ENCODE results near the gene GCNA. TPM values are rescaled to one million over a fixed set of nuclear protein-coding genes. Genes with fewer than 3 reads are reported as not detected.

The GCNA gene
- total and polyA plus RNA-seq, 12 donors: 0.53 to 2.7 (median 1.4) TPM

GRCh38 chrX:71537743-71538142 is 40.5 kb upstream of the GCNA start:
- WGBS, 2 donors: 66 to 74% methylated on average over 9 of the region's 9 CpGs
- no peak for ATAC-seq
- Histone ChIP-seq H3K36me3 (peaks cover 0 to 38% (median 4%) of the 10 kb centered on the region in 9 donors), H3K4me3 (no peak overlapping the region), H3K27me3 (peaks cover 0 to 7% (median 0%) of the 10 kb centered on the region in 7 donors), H3K27ac (no peak overlapping the region), H3K9me3 (peaks cover 0 to 7% (median 0%) of the 10 kb centered on the region in 11 donors), H3K4me1 (peaks cover 3 to 75% (median 63%) of the 10 kb centered on the region in 9 donors)
- intact Hi-C loops (cut with DNase I): no loop called here
- DNase-seq: no peak
- TF ChIP-seq CTCF (IDR thresholded peaks at IDR 0.05): no peak

- WGBS, 2 donors: 56 to 58% methylated on average over 3 of the region's 3 CpGs
Observed at GRCh38 chrX:71540801-71541200, 37.4 kb upstream of the GCNA start.

DNA sequence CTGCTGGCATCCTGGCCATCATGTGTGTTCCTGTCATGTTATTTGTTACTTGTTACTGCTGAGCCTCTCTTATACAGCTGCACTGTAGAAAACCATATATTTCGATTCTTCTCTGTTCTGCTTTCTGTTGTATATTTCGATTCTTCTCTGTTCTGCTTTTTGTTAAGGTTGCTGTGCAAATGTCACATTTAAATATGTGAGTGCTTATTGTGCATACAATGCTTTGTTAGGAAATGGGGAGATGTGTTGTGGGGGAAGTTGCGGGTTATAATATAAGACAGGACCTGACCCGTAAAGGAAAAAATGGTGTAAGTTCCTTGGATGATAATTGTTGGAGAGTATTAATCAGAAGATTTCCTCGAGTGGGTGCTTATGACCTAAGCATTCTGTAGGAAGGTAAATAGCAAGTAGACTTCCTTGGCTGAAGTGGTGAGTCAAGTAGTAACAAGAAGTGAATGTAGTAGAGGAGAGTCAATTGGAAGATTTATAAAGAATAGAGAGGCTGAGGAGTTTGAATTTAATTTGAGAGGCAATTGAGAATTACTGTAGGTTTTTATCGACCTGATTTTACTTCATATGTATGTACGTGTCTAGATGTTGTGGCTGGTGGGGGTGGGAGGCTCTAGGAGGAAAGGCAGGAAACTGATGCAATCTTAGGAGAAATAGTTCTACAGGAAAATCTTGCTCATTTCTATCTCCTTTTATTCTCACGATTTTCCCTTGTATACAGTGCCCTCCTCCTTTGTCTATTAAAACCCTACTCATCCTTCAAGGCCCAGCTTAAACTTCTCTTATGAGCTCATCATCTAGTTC is 36.8 kb upstream of the GCNA start:
- H3K27ac ChIP-seq: peak overlapping the region in 3 of 10 donors; percentile 28 to 54 (median 53)
- H3K27me3 ChIP-seq: peaks cover 0 to 28% (median 0%) of the 10 kb centered on the region in 7 donors
- ATAC-seq (no peak), DNase-seq (no peak)
- peaks cover 3 to 95% (median 83%) of the 10 kb centered on the region in 9 donors for H3K4me1 ChIP-seq
- intact Hi-C loops (cut with DNase I): loop anchor here in 1 of 10 donors (10.0 kb wide), 2 partner anchors 63 to 87 kb away; no protein-coding TSS in a partner anchor
- no peak for TF ChIP-seq CTCF (IDR thresholded peaks at IDR 0.05)
- H3K36me3 ChIP-seq: peaks cover 0 to 60% (median 6%) of the 10 kb centered on the region in 9 donors
- H3K9me3 ChIP-seq: no peaks in the 10 kb centered on the region
- no peak overlapping the region for H3K4me3 ChIP-seq
- 33 to 41% methylated on average over 8 of the region's 8 CpGs for WGBS, 2 donors

More at GRCh38 chrX:71540801-71541200, 37.4 kb upstream of the GCNA start:
- Histone ChIP-seq H3K27ac (peak overlapping the region in 4 of 10 donors; percentile 13 to 54 (median 44)), H3K4me3 (peak overlapping the region in 1 of 10 donors; percentile 4), H3K36me3 (peaks cover 0 to 57% (median 6%) of the 10 kb centered on the region in 9 donors), H3K9me3 (no peaks in the 10 kb centered on the region), H3K4me1 (peaks cover 3 to 98% (median 87%) of the 10 kb centered on the region in 9 donors), H3K27me3 (peaks cover 0 to 30% (median 0%) of the 10 kb centered on the region in 7 donors)
- intact Hi-C loops (cut with DNase I): loop anchor here in 1 of 10 donors (10.0 kb wide), 2 partner anchors 64 to 86 kb away; no protein-coding TSS in a partner anchor
- no peak for DNase-seq
- no peak for ATAC-seq
- no peak for TF ChIP-seq CTCF (IDR thresholded peaks at IDR 0.05)

- Histone ChIP-seq H3K4me3 (no peak overlapping the region), H3K27me3 (peaks cover 0 to 37% (median 0%) of the 10 kb centered on the region in 7 donors), H3K36me3 (peaks cover 0 to 60% (median 6%) of the 10 kb centered on the region in 9 donors), H3K4me1 (peaks cover 3 to 85% (median 73%) of the 10 kb centered on the region in 9 donors), H3K27ac (peak overlapping the region in 6 of 10 donors; percentile 16 to 72 (median 54)), H3K9me3 (no peaks in the 10 kb centered on the region)
- WGBS, 2 donors: 68 to 75% methylated on average over 1 of the region's 1 CpG
- DNase-seq: no peak
- intact Hi-C loops (cut with DNase I): loop anchor here in 1 of 10 donors (10.0 kb wide), 2 partner anchors 62 to 88 kb away; no protein-coding TSS in a partner anchor
- TF ChIP-seq CTCF (IDR thresholded peaks at IDR 0.05): no peak
- ATAC-seq: no peak
Observed at GRCh38 chrX:71542411-71542810, 35.8 kb upstream of the GCNA start.
